ENCODE data around the gene CACNA1B. TPM values are rescaled to one million over a fixed set of nuclear protein-coding genes. Genes with fewer than 3 reads are reported as not detected.

CACNA1B gene
- total and polyA plus RNA-seq, 2 of the 13 experiments (the other 11 are each of a cell fraction or from before 2014, with no cell fraction given), result under 0.01 to 0.04 TPM

GRCh38 chr9:137882506-137882821, 4.9 kb downstream of the CACNA1B start (continued):
- TF ChIP-seq ZNF326 (CRISPR knock-in tag; IDR thresholded peaks at IDR 0.05; ENCODE audit: borderline replicate concordance), result no peak
- no peak for TF ChIP-seq SNAPC5 (CRISPR knock-in tag; IDR thresholded peaks at IDR 0.05; ENCODE audit: borderline replicate concordance)
- TF ChIP-seq ZSCAN22 (CRISPR knock-in tag; IDR thresholded peaks at IDR 0.05), result no peak
- TF ChIP-seq ZHX2 (IDR thresholded peaks at IDR 0.05; ENCODE audit: low read depth), result no peak
- no peak for TF ChIP-seq ZHX2 (CRISPR knock-in tag; IDR thresholded peaks at IDR 0.05; ENCODE audit: borderline replicate concordance)
- no peak for TF ChIP-seq ZNF207 (IDR thresholded peaks at IDR 0.05; ENCODE audit: borderline replicate concordance)
- TF ChIP-seq ZNF460 (CRISPR knock-in tag; IDR thresholded peaks at IDR 0.05; ENCODE audit: borderline replicate concordance), result no peak
- TF ChIP-seq ZXDC (CRISPR knock-in tag; IDR thresholded peaks at IDR 0.05), result no peak
- no peak for TF ChIP-seq CHCHD3 (CRISPR knock-in tag; IDR thresholded peaks at IDR 0.05)
- no peak for TF ChIP-seq TFDP2 (CRISPR knock-in tag; IDR thresholded peaks at IDR 0.05)
- TF ChIP-seq ZNF275 (CRISPR knock-in tag; IDR thresholded peaks at IDR 0.05; ENCODE audit: borderline replicate concordance), result no peak
- TF ChIP-seq ZNF546 (CRISPR knock-in tag; conservative IDR thresholded peaks at IDR 0.05), result no peak
- TF ChIP-seq ZBTB26 (CRISPR knock-in tag; IDR thresholded peaks at IDR 0.05; ENCODE audit: borderline replicate concordance), result no peak

Data from HepG2 (cell line).